Choroid plexus epithelial cell (primary cell): Measurements from ENCODE around the gene CX3CL1.

Experiments
- DNase-seq: peaks from one replicate; pipeline ENCODE4 v3.0.0-alpha.2; 2010; ENCODE audit warnings: low read depth
- H3K4me3 ChIP-seq: 2 replicates; pipeline ENCODE4 v1.5.1; 2011; ENCODE audit warnings: low read depth, mild to moderate bottlenecking, control low read depth, low read length, moderate library complexity
- TF ChIP-seq, protein P1 (sequence below): conservative IDR thresholded peaks from 2 replicates; pipeline ENCODE4 v1.5.1; 2011; ENCODE audit warnings: low read depth, mild to moderate bottlenecking, control low read depth, inconsistent platforms, low read length, moderate library complexity

CX3CL1 gene

DNA sequence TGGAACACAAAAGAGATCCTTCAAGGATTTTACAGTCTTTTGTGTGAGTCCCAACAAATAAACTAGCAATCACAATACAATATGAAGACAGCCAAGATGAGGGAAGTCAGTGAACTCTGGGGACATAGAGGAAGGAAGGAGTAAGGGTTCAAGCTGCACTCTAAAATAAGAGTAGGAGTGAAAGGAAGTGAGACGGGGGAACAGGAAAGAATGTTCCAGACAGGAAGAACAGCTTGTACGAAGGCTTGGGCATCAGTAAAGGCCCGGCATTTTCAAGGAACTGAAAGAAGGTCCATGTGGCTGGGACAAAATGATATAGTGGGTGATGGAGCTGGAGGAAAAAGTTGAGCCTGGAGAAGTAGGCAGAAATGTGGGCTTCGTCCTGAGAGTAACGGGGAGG is 36.8 kb downstream of the CX3CL1 start:
- no peak for DNase-seq
- no peak overlapping the region for H3K4me3 ChIP-seq
- TF ChIP-seq, protein P1, sequence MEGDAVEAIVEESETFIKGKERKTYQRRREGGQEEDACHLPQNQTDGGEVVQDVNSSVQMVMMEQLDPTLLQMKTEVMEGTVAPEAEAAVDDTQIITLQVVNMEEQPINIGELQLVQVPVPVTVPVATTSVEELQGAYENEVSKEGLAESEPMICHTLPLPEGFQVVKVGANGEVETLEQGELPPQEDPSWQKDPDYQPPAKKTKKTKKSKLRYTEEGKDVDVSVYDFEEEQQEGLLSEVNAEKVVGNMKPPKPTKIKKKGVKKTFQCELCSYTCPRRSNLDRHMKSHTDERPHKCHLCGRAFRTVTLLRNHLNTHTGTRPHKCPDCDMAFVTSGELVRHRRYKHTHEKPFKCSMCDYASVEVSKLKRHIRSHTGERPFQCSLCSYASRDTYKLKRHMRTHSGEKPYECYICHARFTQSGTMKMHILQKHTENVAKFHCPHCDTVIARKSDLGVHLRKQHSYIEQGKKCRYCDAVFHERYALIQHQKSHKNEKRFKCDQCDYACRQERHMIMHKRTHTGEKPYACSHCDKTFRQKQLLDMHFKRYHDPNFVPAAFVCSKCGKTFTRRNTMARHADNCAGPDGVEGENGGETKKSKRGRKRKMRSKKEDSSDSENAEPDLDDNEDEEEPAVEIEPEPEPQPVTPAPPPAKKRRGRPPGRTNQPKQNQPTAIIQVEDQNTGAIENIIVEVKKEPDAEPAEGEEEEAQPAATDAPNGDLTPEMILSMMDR, result no peak

DNA sequence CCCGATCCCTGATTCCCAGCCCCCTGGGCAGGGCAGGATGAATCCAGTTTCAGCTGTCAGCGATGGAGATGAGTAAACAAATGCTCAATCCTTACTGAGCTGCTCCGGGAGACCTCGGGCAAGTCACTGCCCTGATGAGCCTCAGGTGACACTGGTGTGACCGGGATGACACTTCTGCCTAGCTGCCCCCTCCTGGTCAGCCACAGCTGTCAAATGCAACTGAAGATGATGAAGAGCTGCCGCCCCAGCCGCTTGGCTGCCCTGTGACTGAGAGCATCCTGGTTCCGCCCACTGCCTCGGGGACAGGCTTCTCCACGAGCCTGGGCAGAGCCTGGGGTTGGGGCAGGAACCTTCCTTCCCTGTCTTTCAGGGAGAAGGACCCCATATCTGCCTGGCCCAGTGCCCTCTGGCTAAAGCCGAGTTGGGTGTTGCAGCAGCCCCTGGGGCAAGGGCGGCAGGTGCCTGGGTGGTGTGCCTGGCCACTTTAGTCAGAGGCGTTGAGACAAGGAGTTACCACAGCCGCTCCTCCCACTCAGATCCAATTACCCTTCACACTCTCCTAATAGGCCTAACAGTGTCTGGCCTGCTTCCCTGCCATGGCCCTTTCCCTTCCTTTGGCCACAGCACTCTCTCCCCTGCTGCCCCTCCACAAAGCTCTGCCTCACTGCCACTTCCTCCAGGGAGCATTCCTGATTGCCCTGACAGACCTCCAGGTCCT is 37.7 kb downstream of the CX3CL1 start:
- no peak for DNase-seq
- TF ChIP-seq, protein P1, result no peak
- no peak overlapping the region for H3K4me3 ChIP-seq

GRCh38 chr16:57411362-57411976 is 39.2 kb downstream of the CX3CL1 start:
- no peak overlapping the region for H3K4me3 ChIP-seq
- TF ChIP-seq, protein P1, result no peak
- DNase-seq, result no peak

DNA sequence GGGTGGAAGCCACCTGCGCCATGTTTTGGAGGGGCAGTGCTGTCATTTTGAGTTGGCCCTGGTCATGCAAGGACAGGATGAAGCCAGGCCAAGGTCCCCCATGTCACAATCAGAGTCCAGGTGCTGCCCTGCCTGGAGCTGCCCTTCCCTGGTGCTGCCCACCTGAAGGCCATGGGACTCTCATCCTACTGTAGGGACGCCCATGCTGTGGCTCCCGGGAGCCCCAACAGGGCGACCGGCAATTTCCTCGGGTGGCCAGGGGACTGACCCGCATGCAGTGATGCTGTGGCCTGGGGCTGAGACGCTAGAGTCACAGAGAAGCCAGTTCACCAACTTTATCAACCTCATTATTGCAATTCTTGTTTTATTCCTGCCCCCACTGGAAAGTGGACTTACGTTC is 40.3 kb downstream of the CX3CL1 start:
- H3K4me3 ChIP-seq, result no peak overlapping the region
- DNase-seq, result no peak
- TF ChIP-seq, protein P1, result no peak

- H3K4me3 ChIP-seq, result no peak overlapping the region
- DNase-seq, result no peak
- TF ChIP-seq, protein P1, result no peak
Measured at GRCh38 chr16:57413301-57413730, 41.0 kb downstream of the CX3CL1 start.

DNA sequence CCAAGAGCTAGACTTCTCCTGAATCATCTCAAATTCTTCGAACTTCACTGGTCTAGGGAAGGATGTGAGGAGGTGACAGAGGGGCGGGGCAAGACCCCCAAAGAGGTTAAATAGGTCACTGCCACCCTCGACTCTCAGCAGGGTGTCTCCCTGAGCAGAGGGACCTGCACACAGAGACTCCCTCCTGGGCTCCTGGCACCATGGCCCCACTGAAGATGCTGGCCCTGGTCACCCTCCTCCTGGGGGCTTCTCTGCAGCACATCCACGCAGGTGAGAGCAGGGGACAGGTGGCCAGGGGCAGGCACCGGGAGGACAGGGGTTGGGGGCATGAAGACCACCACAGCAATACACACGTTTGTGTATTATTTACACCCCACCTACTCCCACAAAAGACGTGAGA is 41.4 kb downstream of the CX3CL1 start:
- no peak overlapping the region for H3K4me3 ChIP-seq
- TF ChIP-seq, protein P1, result no peak
- DNase-seq, result no peak

GRCh38 chr16:57416084-57416483 is 43.8 kb downstream of the CX3CL1 start:
- TF ChIP-seq, protein P1, result no peak
- H3K4me3 ChIP-seq, result no peak overlapping the region
- no peak for DNase-seq
